ENCODE results near the gene DAAM1.

Gene DAAM1

DNA sequence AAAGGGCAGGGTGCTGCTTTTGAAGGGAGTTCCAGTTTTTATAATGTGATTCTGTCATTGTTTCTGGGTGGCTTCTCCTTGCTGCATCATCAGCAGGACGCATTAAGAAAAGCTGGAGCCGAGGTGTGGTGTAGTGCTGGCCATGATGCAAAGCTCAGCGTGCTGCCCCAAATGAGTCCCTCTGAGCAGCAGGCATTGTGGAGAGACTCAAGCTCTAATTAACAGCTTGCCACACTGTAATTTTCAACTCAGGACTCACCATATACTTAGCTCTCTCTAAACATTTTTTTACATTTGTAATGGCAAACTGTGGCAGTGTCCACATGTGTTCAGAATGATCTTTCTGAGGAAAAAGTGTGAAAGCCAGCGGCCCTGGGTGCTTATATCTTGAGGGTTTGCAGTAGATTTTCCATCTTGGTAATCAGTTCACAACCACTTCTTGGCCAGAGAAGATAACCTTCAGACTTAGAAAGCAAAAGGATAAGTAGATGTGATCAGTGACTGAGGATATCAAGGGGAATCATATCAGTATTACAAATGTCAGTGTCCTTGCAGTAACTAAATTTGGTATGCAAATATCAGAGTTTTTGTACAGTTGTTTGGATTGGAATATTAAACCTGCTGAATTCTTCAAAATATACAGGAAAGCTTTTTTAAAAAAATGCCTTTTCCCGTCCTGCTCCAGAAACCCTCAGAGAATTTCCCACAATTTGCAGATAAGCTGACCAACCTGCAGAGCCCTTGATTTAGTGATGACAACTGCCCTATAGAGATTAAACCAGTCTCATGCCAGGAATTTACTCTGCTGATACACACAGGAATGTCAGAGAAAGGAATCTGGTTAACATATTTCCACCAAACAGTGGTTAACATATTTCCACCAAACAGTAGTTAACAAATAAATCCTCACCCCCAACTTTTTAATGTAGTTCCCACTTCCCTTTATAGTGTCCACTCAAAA, 63.6 kb downstream of the DAAM1 start:
- no peak overlapping the region for H3K4me2 ChIP-seq (ENCODE audit: low read depth, low read length, poor library complexity, severe bottlenecking)
- H3K79me2 ChIP-seq (ENCODE audit: insufficient read depth, low read length) = no peaks in the 10 kb centered on the region
- H4K20me1 ChIP-seq (ENCODE audit: insufficient read depth, low read length, poor library complexity, severe bottlenecking) = no peaks in the 10 kb centered on the region
- H3K4me3 ChIP-seq (ENCODE audit: low read length, poor library complexity, severe bottlenecking) = no peak overlapping the region
- H3K36me3 ChIP-seq (ENCODE audit: insufficient read depth, low read length) = no peaks in the 10 kb centered on the region
- no peak overlapping the region for H2AFZ ChIP-seq (ENCODE audit: low read length)
- no peak for TF ChIP-seq EZH2phosphoT487 (IDR thresholded peaks at IDR 0.05; ENCODE audit: borderline replicate concordance)
- TF ChIP-seq, protein P1, sequence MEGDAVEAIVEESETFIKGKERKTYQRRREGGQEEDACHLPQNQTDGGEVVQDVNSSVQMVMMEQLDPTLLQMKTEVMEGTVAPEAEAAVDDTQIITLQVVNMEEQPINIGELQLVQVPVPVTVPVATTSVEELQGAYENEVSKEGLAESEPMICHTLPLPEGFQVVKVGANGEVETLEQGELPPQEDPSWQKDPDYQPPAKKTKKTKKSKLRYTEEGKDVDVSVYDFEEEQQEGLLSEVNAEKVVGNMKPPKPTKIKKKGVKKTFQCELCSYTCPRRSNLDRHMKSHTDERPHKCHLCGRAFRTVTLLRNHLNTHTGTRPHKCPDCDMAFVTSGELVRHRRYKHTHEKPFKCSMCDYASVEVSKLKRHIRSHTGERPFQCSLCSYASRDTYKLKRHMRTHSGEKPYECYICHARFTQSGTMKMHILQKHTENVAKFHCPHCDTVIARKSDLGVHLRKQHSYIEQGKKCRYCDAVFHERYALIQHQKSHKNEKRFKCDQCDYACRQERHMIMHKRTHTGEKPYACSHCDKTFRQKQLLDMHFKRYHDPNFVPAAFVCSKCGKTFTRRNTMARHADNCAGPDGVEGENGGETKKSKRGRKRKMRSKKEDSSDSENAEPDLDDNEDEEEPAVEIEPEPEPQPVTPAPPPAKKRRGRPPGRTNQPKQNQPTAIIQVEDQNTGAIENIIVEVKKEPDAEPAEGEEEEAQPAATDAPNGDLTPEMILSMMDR (conservative IDR thresholded peaks at IDR 0.05; ENCODE audit: low read length) = no peak
- no peaks in the 10 kb centered on the region for H3F3A ChIP-seq (ENCODE audit: low read depth)
- no peaks in the 10 kb centered on the region for H3K4me1 ChIP-seq (ENCODE audit: insufficient read depth, low read length, poor library complexity, severe bottlenecking)
- no peak overlapping the region for H3K9ac ChIP-seq (ENCODE audit: low read depth, low read length, poor library complexity, severe bottlenecking)
- H3K9me3 ChIP-seq (ENCODE audit: insufficient read depth, low read depth, low read length) = no peaks in the 10 kb centered on the region
- H3K27me3 ChIP-seq (ENCODE audit: insufficient read depth, low read length, poor library complexity, severe bottlenecking) = no peaks in the 10 kb centered on the region
- no peaks in the 10 kb centered on the region for H3K9me2 ChIP-seq (replicated peaks; ENCODE audit: low read depth, low read length)

DNA sequence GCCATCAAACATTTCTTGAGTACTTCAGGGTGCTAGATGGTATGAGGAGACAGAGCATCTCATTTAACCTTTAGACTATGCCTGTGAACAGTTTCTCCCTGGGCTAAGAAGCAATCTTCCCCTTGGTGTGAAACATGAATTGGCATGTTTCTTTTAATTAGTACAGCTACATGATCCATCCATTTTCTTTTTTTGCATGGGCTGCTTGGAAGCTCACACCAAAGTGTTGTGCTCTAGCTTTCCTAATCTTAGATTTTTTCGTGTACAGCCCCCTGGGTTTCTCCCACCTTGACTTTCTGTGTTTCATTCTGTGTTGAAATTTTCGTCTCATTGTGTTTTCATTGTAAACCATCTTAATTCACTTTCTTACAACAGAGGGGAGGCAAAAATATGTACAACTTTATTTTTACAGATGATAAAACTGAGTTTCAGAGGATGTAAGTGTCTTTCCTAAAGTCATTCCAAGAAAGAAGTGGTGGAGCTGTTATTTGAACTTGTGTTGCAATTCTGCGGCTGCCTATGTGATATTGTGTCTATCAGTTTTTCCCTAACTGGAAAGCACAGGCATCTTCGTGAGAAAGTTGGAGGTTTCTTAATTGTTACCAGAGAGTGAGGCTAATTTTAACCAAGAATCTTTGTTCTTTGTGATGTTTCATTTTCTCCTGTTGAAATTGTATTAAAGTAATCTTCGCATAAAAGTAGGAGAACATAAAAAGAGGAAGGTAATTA, 64.5 kb downstream of the DAAM1 start:
- Histone ChIP-seq H3K4me1 (ENCODE audit: insufficient read depth, low read length, poor library complexity, severe bottlenecking) (no peaks in the 10 kb centered on the region), H3K27me3 (ENCODE audit: insufficient read depth, low read length, poor library complexity, severe bottlenecking) (no peaks in the 10 kb centered on the region), H3K4me2 (ENCODE audit: low read depth, low read length, poor library complexity, severe bottlenecking) (no peak overlapping the region), H3F3A (ENCODE audit: low read depth) (no peaks in the 10 kb centered on the region), H4K20me1 (ENCODE audit: insufficient read depth, low read length, poor library complexity, severe bottlenecking) (no peaks in the 10 kb centered on the region), H3K4me3 (ENCODE audit: low read length, poor library complexity, severe bottlenecking) (no peak overlapping the region), H3K9me2 (replicated peaks; ENCODE audit: low read depth, low read length) (no peaks in the 10 kb centered on the region), H3K36me3 (ENCODE audit: insufficient read depth, low read length) (no peaks in the 10 kb centered on the region), H3K79me2 (ENCODE audit: insufficient read depth, low read length) (no peaks in the 10 kb centered on the region), H3K9me3 (ENCODE audit: insufficient read depth, low read depth, low read length) (no peaks in the 10 kb centered on the region), H2AFZ (ENCODE audit: low read length) (no peak overlapping the region), H3K9ac (ENCODE audit: low read depth, low read length, poor library complexity, severe bottlenecking) (no peak overlapping the region)
- TF ChIP-seq, protein P1 (conservative IDR thresholded peaks at IDR 0.05; ENCODE audit: low read length) = no peak
- TF ChIP-seq EZH2phosphoT487 (IDR thresholded peaks at IDR 0.05; ENCODE audit: borderline replicate concordance) = no peak

DNA sequence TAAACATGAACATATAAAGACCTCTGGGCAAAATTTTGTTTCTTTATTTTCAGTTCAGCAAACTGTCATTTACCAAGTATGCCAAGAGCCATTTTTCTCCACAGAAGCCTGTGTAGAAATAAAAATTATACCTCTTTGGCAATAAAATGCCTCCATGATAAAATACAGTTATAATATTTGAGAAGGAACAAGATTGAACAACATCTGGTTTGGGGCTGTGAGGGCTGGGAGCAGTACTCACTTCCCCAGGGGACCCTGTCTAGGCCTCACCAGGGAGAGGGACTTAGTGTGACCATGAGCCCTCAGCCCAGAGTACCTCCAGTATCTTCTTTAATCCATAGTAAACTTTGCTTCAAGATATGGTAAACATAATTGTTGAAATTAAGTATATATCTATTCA, 65.1 kb downstream of the DAAM1 start:
- Histone ChIP-seq H3K4me3 (ENCODE audit: low read length, poor library complexity, severe bottlenecking) (no peak overlapping the region), H3K4me1 (ENCODE audit: insufficient read depth, low read length, poor library complexity, severe bottlenecking) (no peaks in the 10 kb centered on the region), H3K9ac (ENCODE audit: low read depth, low read length, poor library complexity, severe bottlenecking) (no peak overlapping the region), H3K79me2 (ENCODE audit: insufficient read depth, low read length) (no peaks in the 10 kb centered on the region), H3K9me3 (ENCODE audit: insufficient read depth, low read depth, low read length) (no peaks in the 10 kb centered on the region), H3K36me3 (ENCODE audit: insufficient read depth, low read length) (no peaks in the 10 kb centered on the region), H3K27me3 (ENCODE audit: insufficient read depth, low read length, poor library complexity, severe bottlenecking) (no peaks in the 10 kb centered on the region), H3K9me2 (replicated peaks; ENCODE audit: low read depth, low read length) (no peaks in the 10 kb centered on the region), H4K20me1 (ENCODE audit: insufficient read depth, low read length, poor library complexity, severe bottlenecking) (no peaks in the 10 kb centered on the region), H3F3A (ENCODE audit: low read depth) (no peaks in the 10 kb centered on the region), H2AFZ (ENCODE audit: low read length) (no peak overlapping the region), H3K4me2 (ENCODE audit: low read depth, low read length, poor library complexity, severe bottlenecking) (no peak overlapping the region)
- TF ChIP-seq EZH2phosphoT487 (IDR thresholded peaks at IDR 0.05; ENCODE audit: borderline replicate concordance) = no peak
- TF ChIP-seq, protein P1 (conservative IDR thresholded peaks at IDR 0.05; ENCODE audit: low read length) = no peak
